ENCODE measurements around the gene ZNF700. TPM values are rescaled to one million over a fixed set of nuclear protein-coding genes. Genes with fewer than 3 reads are reported as not detected.

Gene ZNF700
- total RNA-seq (2014; rRNA removed; shearing (Covaris generic)): 7.3 and 11.8 TPM in 2 replicates

GRCh38 chr19:11924886-11925650, at the start of gene ZNF700:
ZNF700 (plus strand) TSS chr19:11925107; CDS start chr19:11925211, 104 bp downstream.

GRCh38 chr19:11887611-11888531, 37.0 kb upstream of the ZNF700 start, which contains the start of gene ZNF69:
ZNF69 (plus strand) TSS chr19:11887782; CDS start chr19:11887924, 142 bp downstream.

GRCh38 chr19:11964858-11965645, 40.1 kb downstream of the ZNF700 start, which contains the start of gene ZNF763:
ZNF763 (plus strand) TSS chr19:11965040; CDS start chr19:11965209, 169 bp downstream.

Small RNA genes lying within 50 kb of the gene (small RNA-seq; reads per million reads assigned to genes)
- 0.13 reads per million for gene RNA5SP464

Other genes with a start within 250 kb of the ZNF700 start
- 0.87 and 1.4 TPM in 2 replicates for gene ZNF823, start 186.2 kb upstream of the ZNF700 start, total RNA-seq (2014; rRNA removed; shearing (Covaris generic))
- gene ZNF441, start 158.1 kb upstream of the ZNF700 start, total RNA-seq (2014; rRNA removed; shearing (Covaris generic)): 6.3 and 7.4 TPM in 2 replicates
- 0.38 and 0.82 TPM in 2 replicates for gene ZNF491, start 126.6 kb upstream of the ZNF700 start, total RNA-seq (2014; rRNA removed; shearing (Covaris generic))
- gene ZNF440, start 110.8 kb upstream of the ZNF700 start, total RNA-seq (2014; rRNA removed; shearing (Covaris generic)): 8.4 and 12.0 TPM in 2 replicates
- 1.5 and 1.9 TPM in 2 replicates for gene ZNF439, start 76.4 kb upstream of the ZNF700 start, total RNA-seq (2014; rRNA removed; shearing (Covaris generic))
- gene ZNF69, start 37.3 kb upstream of the ZNF700 start, total RNA-seq (2014; rRNA removed; shearing (Covaris generic)): 6.0 and 6.7 TPM in 2 replicates
- gene ZNF763, start 39.9 kb downstream of the ZNF700 start, total RNA-seq (2014; rRNA removed; shearing (Covaris generic)): 0.19 and 0.42 TPM in 2 replicates
- 1.9 and 6.3 TPM in 2 replicates for gene ZNF433, start 110.6 kb downstream of the ZNF700 start, total RNA-seq (2014; rRNA removed; shearing (Covaris generic))
- gene ZNF878, start 127.9 kb downstream of the ZNF700 start, total RNA-seq (2014; rRNA removed; shearing (Covaris generic)): 0.15 and 0.19 TPM in 2 replicates
- gene ZNF844, start 139.6 kb downstream of the ZNF700 start, total RNA-seq (2014; rRNA removed; shearing (Covaris generic)): 3.0 and 3.4 TPM in 2 replicates
- 2.5 and 3.8 TPM in 2 replicates for gene ZNF20, start 215.2 kb downstream of the ZNF700 start, total RNA-seq (2014; rRNA removed; shearing (Covaris generic))
- gene ZNF625, start 231.6 kb downstream of the ZNF700 start, total RNA-seq (2014; rRNA removed; shearing (Covaris generic)): 9.5 and 11.2 TPM in 2 replicates
- 10.0 and 11.6 TPM in 2 replicates for gene ZNF136, start 238.0 kb downstream of the ZNF700 start, total RNA-seq (2014; rRNA removed; shearing (Covaris generic))

Measured in A375 (cell line).